Measurements from ENCODE around the gene CDH13. TPM values are rescaled to one million over a fixed set of nuclear protein-coding genes. Genes with fewer than 3 reads are reported as not detected.

Gene CDH13
- total and polyA plus RNA-seq, 10 of the 15 experiments (the other 5 are each of a cell fraction or from before 2014, with no cell fraction given) = under 0.01 to 0.05 TPM; not detected in 8

DNA sequence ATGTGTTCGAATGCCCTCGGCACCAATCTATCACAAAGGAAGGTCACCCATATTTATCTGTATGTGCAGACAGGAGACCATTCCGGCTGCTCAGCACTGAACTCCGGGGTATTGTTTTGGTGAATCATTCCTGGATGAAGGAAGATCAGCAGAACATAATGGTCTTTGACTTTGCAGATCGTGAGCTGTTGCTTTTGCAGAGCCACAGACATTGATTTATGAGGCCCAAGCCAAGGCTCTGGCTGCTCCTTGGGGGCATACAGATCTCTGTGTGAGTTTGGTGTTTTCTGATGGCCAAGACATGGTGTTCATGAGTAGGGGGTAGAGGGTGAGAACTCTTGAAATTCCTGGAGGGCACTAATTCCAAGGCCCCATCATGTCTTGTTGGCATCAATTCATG is 722.2 kb downstream of the CDH13 start:
- POLR2A ChIA-PET = no interaction called here
- no peak for FAIRE-seq
- DNase-seq (ENCODE audit: low read depth, low spot score) = no peak

DNA sequence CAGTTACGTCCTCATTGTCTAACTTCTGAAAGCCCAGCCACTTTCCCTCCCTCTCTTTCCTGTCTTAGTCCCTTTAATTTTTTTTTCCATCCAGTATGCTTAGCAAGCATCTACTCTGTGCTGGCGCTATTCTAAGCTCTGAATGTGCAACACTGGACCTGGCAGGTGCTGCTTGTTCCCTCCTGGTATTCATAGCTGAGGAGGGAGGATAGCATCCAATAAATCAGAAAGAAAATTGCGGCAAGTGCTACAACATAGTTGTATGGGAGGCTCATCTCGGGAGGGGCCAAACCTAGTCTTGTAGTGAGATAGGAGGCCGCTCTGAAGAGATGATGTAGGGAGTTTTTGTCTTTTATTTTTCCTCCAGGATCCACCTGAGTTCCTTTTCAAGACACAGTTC is 723.7 kb downstream of the CDH13 start:
- ChIA-PET POLR2A (no interaction called here), RAD21 (ENCODE audit: unreplicated experiment) (no interaction called here), CTCF (interaction anchor here (0.6 to 1.5 kb wide), 2 partner anchors 12 to 222 kb away, joined by 3 read pairs; no protein-coding TSS in a partner anchor), SMC1A (ENCODE audit: uncharacterized antibody, unreplicated experiment) (no interaction called here)
- Histone ChIP-seq H3K4me2 (ENCODE audit: control insufficient read depth, insufficient read depth) (no peak overlapping the region), H3K27ac (ENCODE audit: control insufficient read depth, insufficient read depth) (no peak overlapping the region), H3K9ac (ENCODE audit: control insufficient read depth, insufficient read depth, low read length) (no peak overlapping the region), H3K79me2 (ENCODE audit: control insufficient read depth, insufficient read depth, low read length) (no peaks in the 10 kb centered on the region), H3K27me3 (replicated peaks in 1 of 2; ENCODE audit: control insufficient read depth in 2 of 2, insufficient read depth in 2 of 2, low read length in 1 of 2) (no peaks in the 10 kb centered on the region), H2AFZ (ENCODE audit: control insufficient read depth, low read depth, low read length) (no peak overlapping the region), H4K20me1 (ENCODE audit: control insufficient read depth, insufficient read depth) (no peaks in the 10 kb centered on the region), H3K36me3 (ENCODE audit: control insufficient read depth in 2 of 2, insufficient read depth in 2 of 2, low read length in 1 of 2) (no peaks in the 10 kb centered on the region), H3K4me1 (ENCODE audit: control insufficient read depth, insufficient read depth, low read length) (no peaks in the 10 kb centered on the region), H3K9me3 (replicated peaks; ENCODE audit: control insufficient read depth, insufficient read depth, low read length) (no peaks in the 10 kb centered on the region), H3K4me3 (no peak overlapping the region)
- intact Hi-C loops (cut with micrococcal nuclease; ENCODE audit: unreplicated experiment) = no loop called here
- 17% methylated on average over 5 of the region's 5 CpGs for WGBS (ENCODE audit: insufficient coverage, insufficient replicate concordance, low lambda C conversion rate, missing lambda C conversion rate)
- no peak for TF ChIP-seq BCL11A (IDR thresholded peaks at IDR 0.05; ENCODE audit: low read depth, low read length)
- TF ChIP-seq ZNF384 (IDR thresholded peaks at IDR 0.05; ENCODE audit: borderline replicate concordance, low read depth, low read length) = no peak
- TF ChIP-seq POLR2AphosphoS5 (IDR thresholded peaks at IDR 0.05; ENCODE audit: low read length) = no peak
- TF ChIP-seq POLR2AphosphoS2 (IDR thresholded peaks at IDR 0.05; ENCODE audit: low read depth, low read length) = no peak
- TF ChIP-seq BRCA1 (IDR thresholded peaks at IDR 0.05; ENCODE audit: low read depth, low read length) = no peak
- TF ChIP-seq, protein P1, sequence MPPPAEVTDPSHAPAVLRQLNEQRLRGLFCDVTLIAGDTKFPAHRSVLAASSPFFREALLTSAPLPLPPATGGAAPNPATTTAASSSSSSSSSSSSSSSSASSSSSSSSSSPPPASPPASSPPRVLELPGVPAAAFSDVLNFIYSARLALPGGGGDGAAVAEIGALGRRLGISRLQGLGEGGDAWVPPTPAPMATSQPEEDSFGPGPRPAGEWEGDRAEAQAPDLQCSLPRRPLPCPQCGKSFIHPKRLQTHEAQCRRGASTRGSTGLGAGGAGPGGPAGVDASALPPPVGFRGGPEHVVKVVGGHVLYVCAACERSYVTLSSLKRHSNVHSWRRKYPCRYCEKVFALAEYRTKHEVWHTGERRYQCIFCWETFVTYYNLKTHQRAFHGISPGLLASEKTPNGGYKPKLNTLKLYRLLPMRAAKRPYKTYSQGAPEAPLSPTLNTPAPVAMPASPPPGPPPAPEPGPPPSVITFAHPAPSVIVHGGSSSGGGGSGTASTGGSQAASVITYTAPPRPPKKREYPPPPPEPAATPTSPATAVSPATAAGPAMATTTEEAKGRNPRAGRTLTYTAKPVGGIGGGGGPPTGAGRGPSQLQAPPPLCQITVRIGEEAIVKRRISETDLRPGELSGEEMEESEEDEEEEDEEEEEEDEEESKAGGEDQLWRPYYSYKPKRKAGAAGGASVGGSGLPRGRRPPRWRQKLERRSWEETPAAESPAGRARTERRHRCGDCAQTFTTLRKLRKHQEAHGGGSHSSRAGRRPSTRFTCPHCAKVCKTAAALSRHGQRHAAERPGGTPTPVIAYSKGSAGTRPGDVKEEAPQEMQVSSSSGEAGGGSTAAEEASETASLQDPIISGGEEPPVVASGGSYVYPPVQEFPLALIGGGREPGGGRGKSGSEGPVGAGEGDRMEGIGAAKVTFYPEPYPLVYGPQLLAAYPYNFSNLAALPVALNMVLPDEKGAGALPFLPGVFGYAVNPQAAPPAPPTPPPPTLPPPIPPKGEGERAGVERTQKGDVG (CRISPR knock-in tag; IDR thresholded peaks at IDR 0.05) = no peak
- no peak for TF ChIP-seq SP1 (IDR thresholded peaks at IDR 0.05; ENCODE audit: low read depth, low read length)
- TF ChIP-seq ZZZ3 (IDR thresholded peaks at IDR 0.05; ENCODE audit: control insufficient read depth, insufficient read length, low read depth) = no peak
- DNase-seq (ENCODE audit: low read depth, low spot score) = no peak
- BruUV-seq (replicated peaks) = no TSS peak
- in situ Hi-C loops (cut with MboI) = no loop called here
- no peak for ATAC-seq
- FAIRE-seq = no peak

More for the DNA sequence above, 722.2 kb downstream of the CDH13 start:
- no peak overlapping the region for H3K9ac ChIP-seq (ENCODE audit: control insufficient read depth, insufficient read depth, low read length)
- no TSS peak for BruUV-seq (replicated peaks)
- H3K4me2 ChIP-seq (ENCODE audit: control insufficient read depth, insufficient read depth) = no peak overlapping the region
- RAD21 ChIA-PET (ENCODE audit: unreplicated experiment) = no interaction called here
- in situ Hi-C loops (cut with MboI) (no loop called here), intact Hi-C loops (cut with micrococcal nuclease; ENCODE audit: unreplicated experiment) (no loop called here)
- H4K20me1 ChIP-seq (ENCODE audit: control insufficient read depth, insufficient read depth) = no peaks in the 10 kb centered on the region
- no peaks in the 10 kb centered on the region; a peak in 1 of 4 replicates for H3K27me3 ChIP-seq (replicated peaks in 1 of 2; ENCODE audit: control insufficient read depth in 2 of 2, insufficient read depth in 2 of 2, low read length in 1 of 2)
- ATAC-seq = no peak
- H3K36me3 ChIP-seq (ENCODE audit: control insufficient read depth in 2 of 2, insufficient read depth in 2 of 2, low read length in 1 of 2) = no peaks in the 10 kb centered on the region
- CTCF ChIA-PET = no interaction called here
- no peak overlapping the region for H3K4me3 ChIP-seq
- H3K79me2 ChIP-seq (ENCODE audit: control insufficient read depth, insufficient read depth, low read length) = no peaks in the 10 kb centered on the region
- H3K27ac ChIP-seq (ENCODE audit: control insufficient read depth, insufficient read depth) = no peak overlapping the region
- H2AFZ ChIP-seq (ENCODE audit: control insufficient read depth, low read depth, low read length) = no peak overlapping the region
- no peaks in the 10 kb centered on the region for H3K4me1 ChIP-seq (ENCODE audit: control insufficient read depth, insufficient read depth, low read length)
- 38% methylated on average over 5 of the region's 5 CpGs for WGBS (ENCODE audit: insufficient coverage, insufficient replicate concordance, low lambda C conversion rate, missing lambda C conversion rate)
- SMC1A ChIA-PET (ENCODE audit: uncharacterized antibody, unreplicated experiment) = no interaction called here
- TF ChIP-seq, protein P2, sequence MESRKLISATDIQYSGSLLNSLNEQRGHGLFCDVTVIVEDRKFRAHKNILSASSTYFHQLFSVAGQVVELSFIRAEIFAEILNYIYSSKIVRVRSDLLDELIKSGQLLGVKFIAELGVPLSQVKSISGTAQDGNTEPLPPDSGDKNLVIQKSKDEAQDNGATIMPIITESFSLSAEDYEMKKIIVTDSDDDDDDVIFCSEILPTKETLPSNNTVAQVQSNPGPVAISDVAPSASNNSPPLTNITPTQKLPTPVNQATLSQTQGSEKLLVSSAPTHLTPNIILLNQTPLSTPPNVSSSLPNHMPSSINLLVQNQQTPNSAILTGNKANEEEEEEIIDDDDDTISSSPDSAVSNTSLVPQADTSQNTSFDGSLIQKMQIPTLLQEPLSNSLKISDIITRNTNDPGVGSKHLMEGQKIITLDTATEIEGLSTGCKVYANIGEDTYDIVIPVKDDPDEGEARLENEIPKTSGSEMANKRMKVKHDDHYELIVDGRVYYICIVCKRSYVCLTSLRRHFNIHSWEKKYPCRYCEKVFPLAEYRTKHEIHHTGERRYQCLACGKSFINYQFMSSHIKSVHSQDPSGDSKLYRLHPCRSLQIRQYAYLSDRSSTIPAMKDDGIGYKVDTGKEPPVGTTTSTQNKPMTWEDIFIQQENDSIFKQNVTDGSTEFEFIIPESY (IDR thresholded peaks at IDR 0.05) = no peak
- no peak for TF ChIP-seq ZSCAN29 (IDR thresholded peaks at IDR 0.05)
- TF ChIP-seq KLF5 (IDR thresholded peaks at IDR 0.05; ENCODE audit: partially characterized antibody) = no peak
- TF ChIP-seq ZZZ3 (IDR thresholded peaks at IDR 0.05; ENCODE audit: control insufficient read depth, insufficient read length, low read depth) = no peak
- no peaks in the 10 kb centered on the region for H3K9me3 ChIP-seq (replicated peaks; ENCODE audit: control insufficient read depth, insufficient read depth, low read length)
